K562 (cell line): ENCODE data around the gene MYRIP. TPM values are rescaled to one million over a fixed set of nuclear protein-coding genes. Genes with fewer than 3 reads are reported as not detected.

Experiments used
- HCFC1 ChIP-seq: IDR thresholded peaks from 2 replicates; pipeline ENCODE4 v1.6.1; 2012; ENCODE audit warnings: low read depth, low read length, improper control_type of control experiment
- HNRNPLL ChIP-seq: fragments of 200-400 bp; formaldehyde crosslinking; IDR thresholded peaks from 2 replicates; pipeline ENCODE4 v1.6.1; 2017; ENCODE audit warnings: low read length, low read depth, mild to moderate bottlenecking; ENCODE audit not compliant: poor library complexity, severe bottlenecking
- RBBP5 ChIP-seq: fragments of 200-600 bp; sonication (generic); IDR thresholded peaks from 2 replicates; pipeline ENCODE4 v1.6.1; 2012; ENCODE audit warnings: borderline replicate concordance, mild to moderate bottlenecking, low read length, control low read depth, inconsistent platforms; ENCODE audit not compliant: insufficient read depth, poor library complexity, severe bottlenecking
- STAT5A ChIP-seq: IDR thresholded peaks from 2 replicates; pipeline ENCODE4 v1.6.1; 2012; ENCODE audit warnings: low read length, inconsistent platforms, borderline replicate concordance
- TEAD1 ChIP-seq, 2 experiments: fragments of 450-650 bp in 1 of 2; sonication (generic) in 1 of 2; formaldehyde crosslinking; IDR thresholded peaks; 2 replicates each; pipeline versions ENCODE4 v1.4.0 to v1.8.0; 2020 to 2022; ENCODE audit warnings: mild to moderate bottlenecking in 2 of 2, missing genetic modification reagents in 1 of 2
- ZNF3 ChIP-seq: fragments of 250-450 bp; sonication (Bioruptor Pico); IDR thresholded peaks from 2 replicates; pipeline ENCODE4 v1.5.0; 2021; ENCODE audit warnings: mild to moderate bottlenecking, moderate library complexity
- polyA plus RNA-seq, 8 experiments: library from polyadenylated mRNA; depleted of rRNA in 4 of 8; stranded (reverse) in 5 of 8; unstranded in 3 of 8; fragments of >200 nt; fragmentation: Nextera tagmentation in 2 of 8; fragmentation: Illumina TruSeq in 1 of 8; extraction: Ambion mirVana in 2 of 8; extraction: Trizol in 1 of 8; gene quantifications; 2 replicates each; pipeline versions ENCODE4 v1.2.1 to v1.2.3, GENCODE V29; 2011 to 2014; ENCODE audit warnings: inconsistent platforms in 1 of 8, missing spikeins in 1 of 8
- total RNA-seq, 7 experiments: library from RNA; depleted of rRNA in 6 of 7; stranded (reverse); fragments of >200 nt in 6 of 7; fragmentation: Illumina TruSeq in 2 of 7; extraction: Trizol in 2 of 7; gene quantifications; 2 replicates each; pipeline versions ENCODE4 v1.2.1 to v1.2.3, GENCODE V29; 2011 to 2021; ENCODE audit warnings: low replicate concordance in 1 of 7
- TF ChIP-seq, protein P1 (sequence below), 3 experiments: fragments of 200-800 bp in 1 of 3; fragments of 250-450 bp in 1 of 3; fragments of 450-650 bp in 1 of 3; sonication (Bioruptor Pico) in 1 of 3; sonication (Bioruptor generic) in 1 of 3; formaldehyde crosslinking in 1 of 3; IDR thresholded peaks; 2 replicates each; pipeline versions ENCODE4 v1.6.1 to v1.8.0; 2016 to 2022; ENCODE audit warnings: mild to moderate bottlenecking in 2 of 3, missing genetic modification characterization in 2 of 3, missing compliant biosample characterization in 1 of 3, moderate library complexity in 1 of 3
- TF ChIP-seq, protein P2 (sequence below): sonication (generic); formaldehyde crosslinking; IDR thresholded peaks from 2 replicates; pipeline ENCODE4 v1.8.0; 2022; ENCODE audit warnings: mild to moderate bottlenecking, missing genetic modification reagents

The MYRIP gene
- total and polyA plus RNA-seq, 9 of the 15 experiments (the other 6 are each of a cell fraction or from before 2014, with no cell fraction given) = 0.03 to 0.12 TPM; not detected in 7

DNA sequence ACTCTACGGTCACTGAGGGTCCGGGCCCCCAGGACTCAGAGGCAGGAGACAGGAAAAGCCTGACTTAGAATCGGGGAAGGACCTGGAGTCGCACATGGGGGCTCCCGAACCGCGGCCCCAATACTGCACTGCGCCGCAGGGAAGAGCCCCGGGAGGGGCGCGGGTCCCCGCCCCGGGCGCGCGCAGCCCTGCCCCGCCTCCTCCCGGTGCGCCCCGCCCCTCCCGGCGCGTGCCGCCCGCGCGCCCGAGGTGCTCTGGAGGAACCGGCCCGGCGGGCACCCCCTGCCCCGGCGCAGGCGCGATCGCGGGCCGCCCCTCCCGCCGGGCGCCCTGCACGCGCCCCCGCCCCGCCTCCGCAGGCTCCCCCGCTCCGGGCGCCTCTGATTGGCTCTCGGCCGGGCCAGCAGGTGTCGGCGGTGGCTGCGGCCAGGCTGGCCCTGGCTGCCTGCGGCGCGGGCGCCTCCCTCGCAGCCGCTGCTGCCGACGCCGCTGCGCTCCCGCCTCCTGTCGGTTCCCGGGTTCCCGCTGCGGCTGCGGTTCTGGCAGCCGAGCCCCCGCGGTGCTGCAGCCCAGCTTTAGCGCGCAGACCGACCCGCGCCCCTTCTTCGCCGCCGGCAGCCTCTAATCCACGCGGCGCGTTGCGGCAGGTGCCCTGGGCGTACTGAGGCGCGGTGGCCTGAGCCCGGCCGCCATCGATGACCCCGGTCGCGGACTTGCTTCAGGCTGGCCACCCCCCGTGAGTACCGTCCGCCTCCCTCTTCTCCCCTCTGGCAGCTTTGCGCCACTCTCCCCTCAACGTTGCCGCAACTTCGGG lies at the start of gene MYRIP (continued):
- TF ChIP-seq, protein P1, sequence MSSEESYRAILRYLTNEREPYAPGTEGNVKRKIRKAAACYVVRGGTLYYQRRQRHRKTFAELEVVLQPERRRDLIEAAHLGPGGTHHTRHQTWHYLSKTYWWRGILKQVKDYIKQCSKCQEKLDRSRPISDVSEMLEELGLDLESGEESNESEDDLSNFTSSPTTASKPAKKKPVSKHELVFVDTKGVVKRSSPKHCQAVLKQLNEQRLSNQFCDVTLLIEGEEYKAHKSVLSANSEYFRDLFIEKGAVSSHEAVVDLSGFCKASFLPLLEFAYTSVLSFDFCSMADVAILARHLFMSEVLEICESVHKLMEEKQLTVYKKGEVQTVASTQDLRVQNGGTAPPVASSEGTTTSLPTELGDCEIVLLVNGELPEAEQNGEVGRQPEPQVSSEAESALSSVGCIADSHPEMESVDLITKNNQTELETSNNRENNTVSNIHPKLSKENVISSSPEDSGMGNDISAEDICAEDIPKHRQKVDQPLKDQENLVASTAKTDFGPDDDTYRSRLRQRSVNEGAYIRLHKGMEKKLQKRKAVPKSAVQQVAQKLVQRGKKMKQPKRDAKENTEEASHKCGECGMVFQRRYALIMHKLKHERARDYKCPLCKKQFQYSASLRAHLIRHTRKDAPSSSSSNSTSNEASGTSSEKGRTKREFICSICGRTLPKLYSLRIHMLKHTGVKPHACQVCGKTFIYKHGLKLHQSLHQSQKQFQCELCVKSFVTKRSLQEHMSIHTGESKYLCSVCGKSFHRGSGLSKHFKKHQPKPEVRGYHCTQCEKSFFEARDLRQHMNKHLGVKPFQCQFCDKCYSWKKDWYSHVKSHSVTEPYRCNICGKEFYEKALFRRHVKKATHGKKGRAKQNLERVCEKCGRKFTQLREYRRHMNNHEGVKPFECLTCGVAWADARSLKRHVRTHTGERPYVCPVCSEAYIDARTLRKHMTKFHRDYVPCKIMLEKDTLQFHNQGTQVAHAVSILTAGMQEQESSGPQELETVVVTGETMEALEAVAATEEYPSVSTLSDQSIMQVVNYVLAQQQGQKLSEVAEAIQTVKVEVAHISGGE (CRISPR knock-in tag; IDR thresholded peaks at IDR 0.05) = no peak
- TF ChIP-seq, protein P2, sequence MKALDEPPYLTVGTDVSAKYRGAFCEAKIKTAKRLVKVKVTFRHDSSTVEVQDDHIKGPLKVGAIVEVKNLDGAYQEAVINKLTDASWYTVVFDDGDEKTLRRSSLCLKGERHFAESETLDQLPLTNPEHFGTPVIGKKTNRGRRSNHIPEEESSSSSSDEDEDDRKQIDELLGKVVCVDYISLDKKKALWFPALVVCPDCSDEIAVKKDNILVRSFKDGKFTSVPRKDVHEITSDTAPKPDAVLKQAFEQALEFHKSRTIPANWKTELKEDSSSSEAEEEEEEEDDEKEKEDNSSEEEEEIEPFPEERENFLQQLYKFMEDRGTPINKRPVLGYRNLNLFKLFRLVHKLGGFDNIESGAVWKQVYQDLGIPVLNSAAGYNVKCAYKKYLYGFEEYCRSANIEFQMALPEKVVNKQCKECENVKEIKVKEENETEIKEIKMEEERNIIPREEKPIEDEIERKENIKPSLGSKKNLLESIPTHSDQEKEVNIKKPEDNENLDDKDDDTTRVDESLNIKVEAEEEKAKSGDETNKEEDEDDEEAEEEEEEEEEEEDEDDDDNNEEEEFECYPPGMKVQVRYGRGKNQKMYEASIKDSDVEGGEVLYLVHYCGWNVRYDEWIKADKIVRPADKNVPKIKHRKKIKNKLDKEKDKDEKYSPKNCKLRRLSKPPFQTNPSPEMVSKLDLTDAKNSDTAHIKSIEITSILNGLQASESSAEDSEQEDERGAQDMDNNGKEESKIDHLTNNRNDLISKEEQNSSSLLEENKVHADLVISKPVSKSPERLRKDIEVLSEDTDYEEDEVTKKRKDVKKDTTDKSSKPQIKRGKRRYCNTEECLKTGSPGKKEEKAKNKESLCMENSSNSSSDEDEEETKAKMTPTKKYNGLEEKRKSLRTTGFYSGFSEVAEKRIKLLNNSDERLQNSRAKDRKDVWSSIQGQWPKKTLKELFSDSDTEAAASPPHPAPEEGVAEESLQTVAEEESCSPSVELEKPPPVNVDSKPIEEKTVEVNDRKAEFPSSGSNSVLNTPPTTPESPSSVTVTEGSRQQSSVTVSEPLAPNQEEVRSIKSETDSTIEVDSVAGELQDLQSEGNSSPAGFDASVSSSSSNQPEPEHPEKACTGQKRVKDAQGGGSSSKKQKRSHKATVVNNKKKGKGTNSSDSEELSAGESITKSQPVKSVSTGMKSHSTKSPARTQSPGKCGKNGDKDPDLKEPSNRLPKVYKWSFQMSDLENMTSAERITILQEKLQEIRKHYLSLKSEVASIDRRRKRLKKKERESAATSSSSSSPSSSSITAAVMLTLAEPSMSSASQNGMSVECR (CRISPR knock-in tag) = no peak
- TF ChIP-seq STAT5A (no peak), ZNF3 (CRISPR knock-in tag) (no peak), HNRNPLL (peak; percentile 25), HCFC1 (no peak), TEAD1 (CRISPR knock-in tag; IDR thresholded peaks at IDR 0.05) (no peak), RBBP5 (peak; percentile 45)
